ENCODE data around the gene OR6K2.

- TF ChIP-seq, protein P1, sequence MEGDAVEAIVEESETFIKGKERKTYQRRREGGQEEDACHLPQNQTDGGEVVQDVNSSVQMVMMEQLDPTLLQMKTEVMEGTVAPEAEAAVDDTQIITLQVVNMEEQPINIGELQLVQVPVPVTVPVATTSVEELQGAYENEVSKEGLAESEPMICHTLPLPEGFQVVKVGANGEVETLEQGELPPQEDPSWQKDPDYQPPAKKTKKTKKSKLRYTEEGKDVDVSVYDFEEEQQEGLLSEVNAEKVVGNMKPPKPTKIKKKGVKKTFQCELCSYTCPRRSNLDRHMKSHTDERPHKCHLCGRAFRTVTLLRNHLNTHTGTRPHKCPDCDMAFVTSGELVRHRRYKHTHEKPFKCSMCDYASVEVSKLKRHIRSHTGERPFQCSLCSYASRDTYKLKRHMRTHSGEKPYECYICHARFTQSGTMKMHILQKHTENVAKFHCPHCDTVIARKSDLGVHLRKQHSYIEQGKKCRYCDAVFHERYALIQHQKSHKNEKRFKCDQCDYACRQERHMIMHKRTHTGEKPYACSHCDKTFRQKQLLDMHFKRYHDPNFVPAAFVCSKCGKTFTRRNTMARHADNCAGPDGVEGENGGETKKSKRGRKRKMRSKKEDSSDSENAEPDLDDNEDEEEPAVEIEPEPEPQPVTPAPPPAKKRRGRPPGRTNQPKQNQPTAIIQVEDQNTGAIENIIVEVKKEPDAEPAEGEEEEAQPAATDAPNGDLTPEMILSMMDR (IDR thresholded peaks at IDR 0.05), result no peak
- TF ChIP-seq POLR2A (IDR thresholded peaks at IDR 0.05), result no peak
Observed at GRCh38 chr1:158731707-158732106, 31.3 kb upstream of the OR6K2 start.
